ENCODE results near the gene AMBRA1. TPM values are rescaled to one million over a fixed set of nuclear protein-coding genes. Genes with fewer than 3 reads are reported as not detected.

The AMBRA1 gene
- polyA plus RNA-seq, 1 of the 3 experiments (the other 2 are of a cell fraction) = 10.4 TPM

GRCh38 chr11:46521961-46522681 lies 71.7 kb downstream of the AMBRA1 start:
- no peak overlapping the region for H2AFZ ChIP-seq (ENCODE audit: low read depth)
- peaks cover 0 to 5% of the 10 kb centered on the region in 2 experiments for H3K36me3 ChIP-seq (replicated peaks in 1 of 2; ENCODE audit: control insufficient read depth in 1 of 2, insufficient read depth in 2 of 2, low read length in 1 of 2)
- H3K9ac ChIP-seq = no peak overlapping the region
- peaks cover 90% of the 10 kb centered on the region for H3K79me2 ChIP-seq (ENCODE audit: insufficient read depth)
- H3K27me3 ChIP-seq (ENCODE audit: insufficient read depth) = no peaks in the 10 kb centered on the region
- WGBS (ENCODE audit: low lambda C conversion rate) = 88% methylated on average over 4 of the region's 4 CpGs
- TF ChIP-seq ELF1 (IDR thresholded peaks at IDR 0.05) (no peak), FOXM1 (IDR thresholded peaks at IDR 0.05; ENCODE audit: low read depth) (no peak), TAF1 (IDR thresholded peaks at IDR 0.05; ENCODE audit: borderline replicate concordance, low read depth, low read length) (no peak), TCF12 (IDR thresholded peaks at IDR 0.05) (no peak), ZBTB33 (IDR thresholded peaks at IDR 0.05; ENCODE audit: borderline replicate concordance, low read depth) (no peak), FOSL2 (IDR thresholded peaks at IDR 0.05; ENCODE audit: borderline replicate concordance, low read depth) (peak; percentile 32; the same call in 1 of the 2 replicates), RAD21 (IDR thresholded peaks at IDR 0.05; ENCODE audit: low read length) (peak; percentile 38), FOXJ3 (CRISPR knock-in tag; IDR thresholded peaks at IDR 0.05) (no peak), RXRA (IDR thresholded peaks at IDR 0.05; ENCODE audit: borderline replicate concordance, low read depth) (no peak), JUND (IDR thresholded peaks at IDR 0.05) (peak; percentile 24; the same call in 1 of the 2 replicates), MEF2A (IDR thresholded peaks at IDR 0.05; ENCODE audit: borderline replicate concordance, low read depth) (no peak), CTCF (IDR thresholded peaks at IDR 0.05) (peak; percentile 48), RCOR1 (IDR thresholded peaks at IDR 0.05; ENCODE audit: low read length) (no peak)
- H3K9me2 ChIP-seq = no peaks in the 10 kb centered on the region
- H3K9me3 ChIP-seq = no peaks in the 10 kb centered on the region
- H4K20me1 ChIP-seq (ENCODE audit: insufficient read depth) = peaks cover 57% of the 10 kb centered on the region
- H3K4me2 ChIP-seq = no peak overlapping the region
- H3K4me3 ChIP-seq (ENCODE audit: low read depth in 2 of 2, low read length in 1 of 2) = no peak overlapping the region
- peaks cover 17% of the 10 kb centered on the region for H3F3A ChIP-seq (replicated peaks; ENCODE audit: insufficient read depth)
- POLR2A ChIA-PET = no interaction called here
- CTCF ChIA-PET = interaction anchor here (1.2 to 1.7 kb wide), 3 partner anchors 32 to 139 kb away, joined by 4 to 10 read pairs (median 9); no protein-coding TSS in a partner anchor
- DNase-seq = no peak
- H3K4me1 ChIP-seq (ENCODE audit: control insufficient read depth in 1 of 2, insufficient read depth in 2 of 2, low read depth in 1 of 2, low read length in 1 of 2) = peaks cover 6 to 40% of the 10 kb centered on the region in 2 experiments; a peak in 3 of 4 replicates
- H3K27ac ChIP-seq (ENCODE audit: low read depth in 2 of 2, low read length in 1 of 2) = no peak overlapping the region
